ENCODE data around the gene CD207. TPM values are rescaled to one million over a fixed set of nuclear protein-coding genes. Genes with fewer than 3 reads are reported as not detected.

CD207 gene
- total RNA-seq, 2 experiments from 2014 or later = not detected

- POLR2A ChIA-PET = no interaction called here
- H3K4me1 Mint-ChIP-seq = peaks cover 27% of the 10 kb centered on the region
Measured at GRCh38 chr2:70850925-70851324, 15.3 kb upstream of the CD207 start.

DNA sequence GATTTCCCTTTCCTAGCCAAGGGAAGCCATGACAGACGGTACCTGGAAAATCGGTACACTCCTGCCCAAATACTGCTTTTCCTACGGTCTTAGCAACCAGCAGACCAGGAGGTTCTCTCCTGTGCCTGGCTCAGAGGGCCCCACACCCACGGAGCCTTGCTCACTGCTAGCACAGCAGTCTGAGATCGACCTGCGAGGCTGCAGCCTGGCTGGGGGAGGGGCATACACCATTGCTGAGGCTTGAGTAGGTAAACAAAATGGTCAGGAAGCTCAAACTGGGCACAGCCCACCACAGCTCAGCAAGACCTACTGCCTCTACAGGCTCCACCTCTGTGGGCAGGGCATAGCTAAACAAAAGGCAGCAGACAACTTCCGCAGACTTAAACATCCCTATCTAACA is 6.8 kb upstream of the CD207 start:
- Mint-ChIP-seq H3K9me3 (no peaks in the 10 kb centered on the region), H3K27me3 (peaks cover 4% of the 10 kb centered on the region), H3K36me3 (ENCODE audit: low read depth) (no peaks in the 10 kb centered on the region), H3K27ac (no peak overlapping the region), H3K4me3 (no peak overlapping the region), H3K4me1 (no peaks in the 10 kb centered on the region)
- CTCF ChIA-PET = interaction anchor here (1.7 kb wide), 1 partner anchor 28 kb away, joined by 4 read pairs; no protein-coding TSS in a partner anchor
- DNase-seq = no peak
- POLR2A ChIA-PET = no interaction called here

More at GRCh38 chr2:70850925-70851324, 15.3 kb upstream of the CD207 start:
- H3K4me3 Mint-ChIP-seq = no peak overlapping the region
- no peak for DNase-seq
- peak overlapping the region; percentile 42 for H3K27ac Mint-ChIP-seq
- CTCF ChIA-PET = interaction anchor here (1.2 to 1.7 kb wide), 3 partner anchors 12 to 123 kb away, joined by 3 to 5 read pairs (median 4); no protein-coding TSS in a partner anchor
- no peaks in the 10 kb centered on the region for H3K27me3 Mint-ChIP-seq
- no peaks in the 10 kb centered on the region for H3K36me3 Mint-ChIP-seq (ENCODE audit: low read depth)
- no peaks in the 10 kb centered on the region for H3K9me3 Mint-ChIP-seq

GRCh38 chr2:70837980-70838925 is 2.6 kb upstream of the CD207 start:
- no peaks in the 10 kb centered on the region for H3K9me3 Mint-ChIP-seq
- no peak for DNase-seq
- no peak overlapping the region for H3K27ac Mint-ChIP-seq
- H3K36me3 Mint-ChIP-seq (ENCODE audit: low read depth) = no peaks in the 10 kb centered on the region
- peaks cover 3% of the 10 kb centered on the region for H3K27me3 Mint-ChIP-seq
- H3K4me1 Mint-ChIP-seq = no peaks in the 10 kb centered on the region
- ChIA-PET CTCF (no interaction called here), POLR2A (interaction anchor here (0.6 kb wide), 1 partner anchor 1373 kb away, joined by 3 read pairs; no protein-coding TSS in a partner anchor)
- no peak overlapping the region for H3K4me3 Mint-ChIP-seq

DNA sequence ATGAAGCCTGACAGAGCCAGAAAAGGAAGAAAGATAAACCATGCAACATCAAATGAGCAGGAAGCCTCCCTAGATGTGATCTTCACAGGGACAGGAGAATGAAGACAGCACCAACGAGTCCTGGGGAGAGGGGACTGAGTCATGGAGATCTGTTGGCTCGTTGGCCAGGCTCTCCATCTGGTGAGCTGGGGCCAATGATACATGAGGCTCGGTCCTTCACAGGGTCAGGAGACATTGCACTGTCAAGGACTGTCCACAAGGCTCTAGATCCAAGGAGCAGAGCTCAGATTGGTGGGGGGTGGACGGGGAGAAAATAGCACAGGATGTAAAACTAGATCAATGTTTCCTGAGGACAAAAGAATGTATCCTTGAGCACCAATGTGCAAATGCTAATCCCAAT is 735 bp downstream of the CD207 start:
- CTCF ChIA-PET = no interaction called here
- H3K4me3 Mint-ChIP-seq = no peak overlapping the region
- DNase-seq = no peak
- H3K36me3 Mint-ChIP-seq (ENCODE audit: low read depth) = no peaks in the 10 kb centered on the region
- H3K27ac Mint-ChIP-seq = no peak overlapping the region
- no peaks in the 10 kb centered on the region for H3K27me3 Mint-ChIP-seq
- POLR2A ChIA-PET = no interaction called here
- H3K9me3 Mint-ChIP-seq = no peaks in the 10 kb centered on the region
- no peaks in the 10 kb centered on the region for H3K4me1 Mint-ChIP-seq

DNA sequence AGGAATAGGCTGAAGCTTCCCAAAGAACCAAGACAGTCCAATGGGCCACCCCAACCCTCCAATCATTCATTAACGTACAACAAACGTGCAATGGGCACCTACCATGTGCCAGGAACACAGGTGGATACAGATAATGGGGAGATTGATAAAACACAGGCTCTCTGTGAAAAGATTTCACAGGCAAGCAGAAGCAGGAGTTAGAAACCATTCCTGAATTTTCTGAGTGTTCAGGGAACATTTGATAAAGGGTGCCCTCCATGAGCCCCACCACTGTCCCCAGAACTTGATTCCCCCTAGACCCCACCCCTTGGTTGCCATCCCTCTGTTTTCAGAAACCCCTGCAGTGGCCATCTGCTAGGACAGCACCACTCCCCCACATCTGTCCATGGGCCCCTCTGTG is 1.5 kb downstream of the CD207 start:
- no peak overlapping the region for H3K4me3 Mint-ChIP-seq
- CTCF ChIA-PET = no interaction called here
- no peak for DNase-seq
- H3K36me3 Mint-ChIP-seq (ENCODE audit: low read depth) = no peaks in the 10 kb centered on the region
- H3K27me3 Mint-ChIP-seq = no peaks in the 10 kb centered on the region
- H3K27ac Mint-ChIP-seq = no peak overlapping the region
- POLR2A ChIA-PET = no interaction called here
- no peaks in the 10 kb centered on the region for H3K9me3 Mint-ChIP-seq
- no peaks in the 10 kb centered on the region for H3K4me1 Mint-ChIP-seq

GRCh38 chr2:70833246-70833645 is 2.4 kb downstream of the CD207 start:
- Mint-ChIP-seq H3K4me3 (no peak overlapping the region), H3K27ac (no peak overlapping the region), H3K36me3 (ENCODE audit: low read depth) (no peaks in the 10 kb centered on the region), H3K4me1 (no peaks in the 10 kb centered on the region), H3K27me3 (no peaks in the 10 kb centered on the region), H3K9me3 (no peaks in the 10 kb centered on the region)
- CTCF ChIA-PET = no interaction called here
- POLR2A ChIA-PET = no interaction called here
- no peak for DNase-seq

- Mint-ChIP-seq H3K27ac (no peak overlapping the region), H3K36me3 (ENCODE audit: low read depth) (no peaks in the 10 kb centered on the region), H3K27me3 (no peaks in the 10 kb centered on the region), H3K4me1 (peaks cover 4% of the 10 kb centered on the region), H3K9me3 (no peaks in the 10 kb centered on the region), H3K4me3 (no peak overlapping the region)
- DNase-seq = no peak
- ChIA-PET POLR2A (no interaction called here), CTCF (no interaction called here)
Measured at GRCh38 chr2:70832386-70832785, 3.2 kb downstream of the CD207 start.

DNA sequence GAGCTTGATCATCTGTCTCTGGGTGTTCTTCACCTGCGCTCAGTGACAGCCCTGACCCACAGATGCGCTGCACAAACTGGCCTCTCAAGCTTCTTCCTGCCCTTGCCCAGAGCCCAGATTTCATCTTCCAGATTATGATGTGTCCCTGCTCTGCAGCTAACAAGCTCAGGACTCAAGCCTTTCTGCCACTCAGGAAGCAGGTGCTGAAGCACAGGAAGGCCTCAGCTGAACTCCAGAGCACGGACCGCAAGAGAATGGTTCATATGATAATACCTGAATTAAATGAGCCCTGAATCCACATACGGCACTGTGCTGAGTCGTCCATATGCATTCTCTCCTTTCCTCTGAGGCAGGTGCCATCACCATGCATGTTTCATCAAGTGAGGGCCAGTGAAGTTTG is 3.8 kb downstream of the CD207 start:
- POLR2A ChIA-PET = no interaction called here
- H3K4me1 Mint-ChIP-seq = peaks cover 8% of the 10 kb centered on the region
- CTCF ChIA-PET = no interaction called here
- no peaks in the 10 kb centered on the region for H3K27me3 Mint-ChIP-seq
- H3K36me3 Mint-ChIP-seq (ENCODE audit: low read depth) = no peaks in the 10 kb centered on the region
- no peak overlapping the region for H3K4me3 Mint-ChIP-seq
- no peaks in the 10 kb centered on the region for H3K9me3 Mint-ChIP-seq
- no peak for DNase-seq
- H3K27ac Mint-ChIP-seq = no peak overlapping the region

DNA sequence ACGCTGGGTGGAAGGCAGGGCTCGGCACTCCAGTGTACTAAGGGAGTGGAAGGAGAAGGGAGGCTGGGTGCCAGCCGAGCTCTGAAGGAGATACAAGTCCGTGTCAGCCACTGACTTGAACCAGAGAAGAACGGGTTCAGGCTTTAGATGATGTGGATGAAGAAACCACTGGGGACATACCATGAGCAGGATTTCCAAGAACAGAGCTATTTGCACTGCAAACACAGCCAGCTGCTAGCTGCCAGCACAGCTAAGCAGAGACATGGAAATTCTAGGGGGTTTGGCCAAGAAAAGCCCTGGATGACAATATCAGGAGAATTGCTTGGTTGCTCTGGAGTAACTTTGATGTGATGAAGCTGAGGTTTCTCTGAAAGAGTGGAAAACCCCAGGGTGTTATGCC is 5.2 kb downstream of the CD207 start:
- no peak for DNase-seq
- CTCF ChIA-PET = interaction anchor here (1.5 kb wide), 1 partner anchor 13 kb away, joined by 3 read pairs; no protein-coding TSS in a partner anchor
- Mint-ChIP-seq H3K4me3 (no peak overlapping the region), H3K27ac (no peak overlapping the region), H3K4me1 (peaks cover 15% of the 10 kb centered on the region), H3K36me3 (ENCODE audit: low read depth) (no peaks in the 10 kb centered on the region), H3K27me3 (no peaks in the 10 kb centered on the region), H3K9me3 (no peaks in the 10 kb centered on the region)
- POLR2A ChIA-PET = no interaction called here

- H3K4me3 Mint-ChIP-seq = no peak overlapping the region
- ChIA-PET CTCF (interaction anchor here (1.5 kb wide), 1 partner anchor 13 kb away, joined by 3 read pairs; no protein-coding TSS in a partner anchor), POLR2A (no interaction called here)
- H3K36me3 Mint-ChIP-seq (ENCODE audit: low read depth) = no peaks in the 10 kb centered on the region
- no peak for DNase-seq
- no peak overlapping the region for H3K27ac Mint-ChIP-seq
- H3K27me3 Mint-ChIP-seq = peaks cover 1% of the 10 kb centered on the region
- peaks cover 15% of the 10 kb centered on the region for H3K4me1 Mint-ChIP-seq
- H3K9me3 Mint-ChIP-seq = no peaks in the 10 kb centered on the region
Measured at GRCh38 chr2:70829916-70830315, 5.7 kb downstream of the CD207 start.

DNA sequence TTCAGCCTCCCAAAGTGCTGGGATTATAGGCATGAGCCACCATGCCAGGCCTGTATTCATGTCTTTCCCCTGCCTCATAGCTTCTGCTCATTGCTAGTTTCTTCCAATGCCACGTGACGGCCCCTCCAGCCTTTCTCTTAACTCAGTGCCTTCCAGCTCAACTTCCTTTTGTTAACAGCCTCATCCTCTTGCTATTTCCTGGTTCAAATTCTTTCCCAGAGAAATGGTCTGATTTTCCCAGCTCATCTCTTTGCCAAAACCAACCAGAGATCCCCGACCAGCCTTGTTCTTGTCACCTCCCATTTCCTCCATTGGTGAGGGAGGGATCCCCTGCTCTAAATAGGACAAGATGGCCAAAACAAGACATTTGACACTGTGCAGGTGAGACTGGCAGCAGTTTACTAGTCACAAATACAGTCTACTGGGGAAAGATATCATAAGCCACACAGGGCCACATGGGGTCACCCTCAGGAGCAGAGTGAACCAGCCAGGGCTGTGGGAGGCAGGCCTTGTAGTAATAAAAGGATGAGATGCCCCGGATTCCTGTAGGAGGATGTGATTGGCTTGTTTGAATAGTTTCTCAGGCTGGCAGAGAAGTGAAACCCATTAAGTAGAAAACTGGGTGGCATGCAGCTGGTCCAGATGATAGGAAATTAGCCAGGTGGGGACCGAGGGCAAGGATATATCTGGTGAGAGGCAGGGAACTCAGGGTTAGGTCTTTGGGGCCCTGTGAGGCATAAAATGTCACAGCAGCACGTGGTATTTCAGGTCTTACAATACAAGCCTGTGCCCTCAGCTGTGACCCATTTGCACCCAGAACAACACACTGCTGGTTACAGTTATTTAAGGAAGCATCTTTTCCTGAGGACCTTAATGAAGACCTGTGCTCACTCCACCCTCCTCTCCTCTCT is 6.4 kb downstream of the CD207 start:
- Mint-ChIP-seq H3K27me3 (peaks cover 2% of the 10 kb centered on the region), H3K27ac (no peak overlapping the region), H3K9me3 (no peaks in the 10 kb centered on the region), H3K4me1 (peaks cover 15% of the 10 kb centered on the region), H3K36me3 (ENCODE audit: low read depth) (no peaks in the 10 kb centered on the region), H3K4me3 (no peak overlapping the region)
- no peak for DNase-seq
- ChIA-PET POLR2A (no interaction called here), CTCF (no interaction called here)

DNA sequence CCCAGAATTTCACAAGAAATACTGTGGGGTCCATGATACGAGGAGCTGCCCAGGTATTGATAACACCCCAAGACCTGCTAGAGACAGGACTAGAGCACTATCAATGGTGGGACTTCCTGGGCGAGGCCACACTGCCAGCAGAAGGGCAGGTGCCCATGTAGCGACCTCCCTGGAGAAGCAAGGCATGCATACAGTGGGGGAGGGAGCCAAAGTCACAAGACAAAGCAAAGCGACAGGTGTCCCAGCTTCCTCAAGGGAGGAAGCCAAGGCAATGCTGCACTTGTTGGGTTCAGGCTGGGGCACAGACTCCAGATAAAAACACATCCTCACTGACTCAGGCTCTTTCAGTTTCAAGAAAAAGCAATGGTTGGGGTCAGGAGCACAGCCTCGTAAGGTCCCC is 7.5 kb downstream of the CD207 start:
- ChIA-PET POLR2A (no interaction called here), CTCF (no interaction called here)
- Mint-ChIP-seq H3K36me3 (ENCODE audit: low read depth) (no peaks in the 10 kb centered on the region), H3K9me3 (no peaks in the 10 kb centered on the region), H3K4me1 (peaks cover 17% of the 10 kb centered on the region), H3K27ac (no peak overlapping the region), H3K27me3 (peaks cover 2% of the 10 kb centered on the region), H3K4me3 (no peak overlapping the region)
- no peak for DNase-seq

DNA sequence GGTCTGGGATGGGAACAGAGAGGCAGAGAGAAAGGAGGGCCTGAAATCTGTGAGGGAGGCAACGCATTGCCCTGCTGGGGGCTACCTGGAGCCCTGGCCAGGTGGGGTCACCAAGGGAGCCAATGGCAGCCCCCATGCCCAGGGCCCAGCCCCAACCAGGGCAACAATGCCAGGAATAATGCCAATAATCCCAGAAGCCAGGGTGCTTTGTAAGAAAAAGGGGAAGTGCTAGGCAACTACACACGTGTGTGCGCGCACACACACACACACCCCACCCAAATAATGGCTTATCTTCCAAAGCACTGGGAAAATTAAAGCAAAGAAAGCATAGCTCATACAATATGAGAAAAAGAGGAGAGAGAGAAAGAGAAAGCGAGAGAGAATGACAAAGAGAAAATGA is 8.2 kb downstream of the CD207 start:
- Mint-ChIP-seq H3K27ac (no peak overlapping the region), H3K4me1 (peaks cover 24% of the 10 kb centered on the region), H3K4me3 (no peak overlapping the region), H3K36me3 (ENCODE audit: low read depth) (peaks cover 3% of the 10 kb centered on the region), H3K9me3 (no peaks in the 10 kb centered on the region), H3K27me3 (peaks cover 2% of the 10 kb centered on the region)
- ChIA-PET POLR2A (no interaction called here), CTCF (no interaction called here)
- no peak for DNase-seq
